Mesothelial cell of epicardium (in vitro differentiated cells): ENCODE measurements around the gene OPCML. TPM values are rescaled to one million over a fixed set of nuclear protein-coding genes. Genes with fewer than 3 reads are reported as not detected.

Experiments used
- DNase-seq, 2 experiments: peaks; one replicate each; pipeline ENCODE4 v3.0.0; 2021; ENCODE audit warnings: low spot score in 2 of 2; ENCODE audit not compliant: unreplicated experiment in 2 of 2
- H3K27ac Mint-ChIP-seq: 2 replicates; pipeline ENCODE4 v1.8.0; 2021; ENCODE audit warnings: mixed read lengths
- H3K27me3 Mint-ChIP-seq: 2 replicates; pipeline ENCODE4 v1.8.0; 2021; ENCODE audit warnings: low read depth, mixed read lengths
- H3K36me3 Mint-ChIP-seq: 2 replicates; pipeline ENCODE4 v1.8.0; 2021; ENCODE audit warnings: mixed read lengths
- H3K4me1 Mint-ChIP-seq: 2 replicates; pipeline ENCODE4 v1.8.0; 2021; ENCODE audit warnings: mixed read lengths
- H3K4me3 Mint-ChIP-seq: 2 replicates; pipeline ENCODE4 v1.8.0; 2021; ENCODE audit warnings: mild to moderate bottlenecking, moderate library complexity, mixed read lengths
- H3K9me3 Mint-ChIP-seq: 2 replicates; pipeline ENCODE4 v1.8.0; 2021; ENCODE audit warnings: mixed read lengths
- CTCF ChIP-seq: fragments of 200-600 bp; sonication (generic); IDR thresholded peaks from one replicate; pipeline ENCODE4 v1.5.0; 2021; ENCODE audit warnings: antibody characterized with exemption; ENCODE audit not compliant: unreplicated experiment
- total RNA-seq: library from RNA; stranded (reverse); gene quantifications from 3 replicates; pipeline ENCODE4 v1.2.1, GENCODE V29; 2021

The OPCML gene
- total RNA-seq, 1 donor from 2014 or later, result 3.0 TPM

- Mint-ChIP-seq H3K4me1 (peaks cover 5% of the 10 kb centered on the region), H3K27me3 (peaks cover 44% of the 10 kb centered on the region), H3K36me3 (no peaks in the 10 kb centered on the region), H3K27ac (no peak overlapping the region), H3K4me3 (no peak overlapping the region), H3K9me3 (no peaks in the 10 kb centered on the region)
- no peak for TF ChIP-seq CTCF
- no peak for DNase-seq
These were observed 17.5 kb upstream of the OPCML start for GRCh38 chr11:133549826-133550225.

GRCh38 chr11:133548641-133549040 is 16.3 kb upstream of the OPCML start:
- DNase-seq, result no peak
- no peaks in the 10 kb centered on the region for H3K36me3 Mint-ChIP-seq
- TF ChIP-seq CTCF, result no peak
- H3K4me1 Mint-ChIP-seq, result peaks cover 6% of the 10 kb centered on the region
- no peaks in the 10 kb centered on the region for H3K9me3 Mint-ChIP-seq
- H3K4me3 Mint-ChIP-seq, result no peak overlapping the region
- no peak overlapping the region for H3K27ac Mint-ChIP-seq
- peaks cover 43% of the 10 kb centered on the region for H3K27me3 Mint-ChIP-seq

GRCh38 chr11:133547808-133548494 is 15.7 kb upstream of the OPCML start:
- no peak for TF ChIP-seq CTCF
- Mint-ChIP-seq H3K36me3 (no peaks in the 10 kb centered on the region), H3K27ac (no peak overlapping the region), H3K27me3 (peaks cover 43% of the 10 kb centered on the region), H3K9me3 (no peaks in the 10 kb centered on the region), H3K4me3 (no peak overlapping the region), H3K4me1 (peaks cover 6% of the 10 kb centered on the region)
- no peak for DNase-seq

- no peaks in the 10 kb centered on the region for H3K36me3 Mint-ChIP-seq
- no peak overlapping the region for H3K27ac Mint-ChIP-seq
- no peak for TF ChIP-seq CTCF
- H3K4me3 Mint-ChIP-seq, result no peak overlapping the region
- no peak for DNase-seq
- H3K27me3 Mint-ChIP-seq, result peaks cover 39% of the 10 kb centered on the region
- H3K9me3 Mint-ChIP-seq, result no peaks in the 10 kb centered on the region
- peaks cover 17% of the 10 kb centered on the region for H3K4me1 Mint-ChIP-seq
These were observed 13.0 kb upstream of the OPCML start for GRCh38 chr11:133545199-133545803.

- peaks cover 17% of the 10 kb centered on the region for H3K4me1 Mint-ChIP-seq
- H3K36me3 Mint-ChIP-seq, result no peaks in the 10 kb centered on the region
- DNase-seq, result no peak
- TF ChIP-seq CTCF, result no peak
- H3K4me3 Mint-ChIP-seq, result no peak overlapping the region
- peaks cover 50% of the 10 kb centered on the region for H3K27me3 Mint-ChIP-seq
- peaks cover 12% of the 10 kb centered on the region for H3K9me3 Mint-ChIP-seq
- no peak overlapping the region for H3K27ac Mint-ChIP-seq
These were observed 9.4 kb upstream of the OPCML start for GRCh38 chr11:133541720-133542095.
